C4-2B (cell line): ENCODE measurements around the gene RIC8B.

Source experiments
- H3K27ac ChIP-seq: fragments of 450-650 bp; 2 replicates; pipeline ENCODE4 v1.5.1; 2017
- ZFX ChIP-seq: fragments of 450-650 bp; IDR thresholded peaks from 2 replicates; pipeline ENCODE4 v1.6.1; 2017
- TF ChIP-seq, protein P1 (sequence below): fragments of 450-650 bp; conservative IDR thresholded peaks from 2 replicates; pipeline ENCODE4 v1.5.1; 2017; ENCODE audit warnings: mild to moderate bottlenecking

The RIC8B gene

DNA sequence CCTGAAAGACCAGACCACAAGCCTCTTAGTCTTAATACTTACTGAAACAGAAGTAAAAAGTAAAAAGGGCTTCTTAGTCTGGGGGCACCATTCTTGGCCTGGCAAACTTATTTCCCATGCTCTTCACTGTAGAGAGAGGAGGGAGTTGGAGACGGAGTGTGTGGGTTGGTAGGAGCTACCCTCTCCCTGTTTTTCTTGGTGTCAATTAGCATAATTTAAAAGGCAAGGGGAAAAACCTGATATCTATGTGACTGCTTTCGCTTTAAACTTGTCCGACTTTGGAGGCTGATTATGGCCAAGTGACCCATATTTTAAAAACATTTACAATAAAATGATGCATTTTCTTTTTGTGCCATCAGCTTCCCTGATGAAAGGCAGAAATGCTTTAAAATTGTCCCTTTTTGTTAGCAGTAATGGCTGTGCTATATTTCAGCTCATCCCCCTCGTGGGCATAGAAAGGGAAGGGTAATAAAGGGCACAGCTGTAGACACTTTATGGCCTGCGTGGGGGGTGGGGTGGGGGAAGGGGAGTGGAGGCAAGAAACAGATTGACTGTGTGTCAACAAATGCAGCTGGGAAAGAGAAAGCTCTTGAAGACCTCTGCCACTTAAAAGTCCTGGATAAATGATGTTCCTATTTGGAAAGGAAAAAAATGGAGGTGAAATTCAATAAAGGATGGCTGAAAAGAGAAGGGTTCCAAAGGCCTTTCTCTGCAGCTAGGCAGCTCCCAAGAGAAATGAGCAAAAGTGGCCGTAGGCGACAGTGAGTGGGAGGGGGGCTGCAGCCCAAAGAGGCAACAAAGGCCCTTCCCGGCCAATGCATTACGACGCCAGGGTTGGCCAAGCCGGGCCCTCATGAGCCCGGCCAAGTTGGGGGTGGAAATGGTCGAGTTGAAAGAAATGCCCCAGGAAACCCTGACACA lies 123.8 kb downstream of the RIC8B start:
- no peak for TF ChIP-seq ZFX
- TF ChIP-seq, protein P1, sequence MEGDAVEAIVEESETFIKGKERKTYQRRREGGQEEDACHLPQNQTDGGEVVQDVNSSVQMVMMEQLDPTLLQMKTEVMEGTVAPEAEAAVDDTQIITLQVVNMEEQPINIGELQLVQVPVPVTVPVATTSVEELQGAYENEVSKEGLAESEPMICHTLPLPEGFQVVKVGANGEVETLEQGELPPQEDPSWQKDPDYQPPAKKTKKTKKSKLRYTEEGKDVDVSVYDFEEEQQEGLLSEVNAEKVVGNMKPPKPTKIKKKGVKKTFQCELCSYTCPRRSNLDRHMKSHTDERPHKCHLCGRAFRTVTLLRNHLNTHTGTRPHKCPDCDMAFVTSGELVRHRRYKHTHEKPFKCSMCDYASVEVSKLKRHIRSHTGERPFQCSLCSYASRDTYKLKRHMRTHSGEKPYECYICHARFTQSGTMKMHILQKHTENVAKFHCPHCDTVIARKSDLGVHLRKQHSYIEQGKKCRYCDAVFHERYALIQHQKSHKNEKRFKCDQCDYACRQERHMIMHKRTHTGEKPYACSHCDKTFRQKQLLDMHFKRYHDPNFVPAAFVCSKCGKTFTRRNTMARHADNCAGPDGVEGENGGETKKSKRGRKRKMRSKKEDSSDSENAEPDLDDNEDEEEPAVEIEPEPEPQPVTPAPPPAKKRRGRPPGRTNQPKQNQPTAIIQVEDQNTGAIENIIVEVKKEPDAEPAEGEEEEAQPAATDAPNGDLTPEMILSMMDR = no peak
- no peak overlapping the region for H3K27ac ChIP-seq

DNA sequence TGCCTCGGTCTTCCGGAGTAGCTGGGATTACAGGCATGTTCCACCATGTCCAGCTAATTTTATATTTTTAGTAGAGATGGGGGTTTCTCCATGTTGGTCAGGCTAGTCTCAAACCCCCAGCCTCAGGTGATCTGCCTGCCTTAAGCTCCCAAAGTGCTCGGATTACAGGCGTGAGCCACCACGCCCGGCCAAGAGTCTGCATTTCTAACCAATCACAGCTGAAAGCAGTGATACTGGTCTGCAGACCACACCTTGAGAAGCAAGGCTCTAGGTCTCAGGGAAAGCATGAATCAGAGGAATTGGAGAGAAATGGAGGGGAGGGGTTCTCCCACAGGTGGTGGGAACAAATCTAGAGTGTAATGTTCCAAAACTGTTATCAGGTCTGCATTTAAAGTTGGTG lies 126.1 kb downstream of the RIC8B start:
- no peak overlapping the region for H3K27ac ChIP-seq
- no peak for TF ChIP-seq ZFX
- TF ChIP-seq, protein P1 = no peak

DNA sequence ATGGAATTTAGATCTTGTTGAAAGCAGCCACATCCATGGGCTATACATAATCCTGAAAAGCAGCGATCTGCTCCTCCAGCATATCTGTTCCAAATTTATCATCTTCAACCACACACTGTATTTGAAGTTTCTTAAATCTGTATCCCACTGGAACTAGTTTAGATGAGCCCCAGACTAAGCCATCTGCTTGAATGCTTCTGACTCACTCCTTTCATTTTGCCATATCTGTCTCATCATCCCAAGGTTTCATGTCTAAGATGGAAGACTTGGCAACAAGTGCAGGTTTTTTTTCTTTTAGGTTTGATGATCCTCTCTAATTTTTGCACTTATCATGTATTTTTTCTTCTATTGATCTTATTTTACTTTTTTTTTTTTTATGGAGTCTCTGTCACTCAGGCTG lies 126.8 kb downstream of the RIC8B start:
- TF ChIP-seq, protein P1 = no peak
- TF ChIP-seq ZFX = no peak
- no peak overlapping the region for H3K27ac ChIP-seq

DNA sequence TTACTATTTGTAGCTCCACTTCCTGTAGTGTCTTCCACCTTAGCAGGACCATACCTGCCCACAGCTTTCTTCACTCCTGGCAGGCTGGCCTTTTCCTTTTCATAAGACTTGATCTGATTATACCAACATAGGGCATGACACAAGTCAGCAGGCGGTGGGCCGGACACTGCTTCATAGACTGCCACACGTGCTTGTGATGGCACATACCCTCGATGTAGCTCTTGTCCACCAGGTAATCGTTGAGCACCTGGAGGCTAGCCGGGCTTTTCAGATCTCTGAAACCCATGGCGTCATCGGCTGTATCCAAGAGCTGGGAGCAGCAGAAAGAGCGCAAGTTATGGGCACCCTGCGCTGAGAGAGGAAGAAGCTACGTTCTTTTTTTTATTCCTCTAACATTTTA lies 127.6 kb downstream of the RIC8B start:
- TF ChIP-seq, protein P1 = no peak
- TF ChIP-seq ZFX = no peak
- H3K27ac ChIP-seq = no peak overlapping the region

DNA sequence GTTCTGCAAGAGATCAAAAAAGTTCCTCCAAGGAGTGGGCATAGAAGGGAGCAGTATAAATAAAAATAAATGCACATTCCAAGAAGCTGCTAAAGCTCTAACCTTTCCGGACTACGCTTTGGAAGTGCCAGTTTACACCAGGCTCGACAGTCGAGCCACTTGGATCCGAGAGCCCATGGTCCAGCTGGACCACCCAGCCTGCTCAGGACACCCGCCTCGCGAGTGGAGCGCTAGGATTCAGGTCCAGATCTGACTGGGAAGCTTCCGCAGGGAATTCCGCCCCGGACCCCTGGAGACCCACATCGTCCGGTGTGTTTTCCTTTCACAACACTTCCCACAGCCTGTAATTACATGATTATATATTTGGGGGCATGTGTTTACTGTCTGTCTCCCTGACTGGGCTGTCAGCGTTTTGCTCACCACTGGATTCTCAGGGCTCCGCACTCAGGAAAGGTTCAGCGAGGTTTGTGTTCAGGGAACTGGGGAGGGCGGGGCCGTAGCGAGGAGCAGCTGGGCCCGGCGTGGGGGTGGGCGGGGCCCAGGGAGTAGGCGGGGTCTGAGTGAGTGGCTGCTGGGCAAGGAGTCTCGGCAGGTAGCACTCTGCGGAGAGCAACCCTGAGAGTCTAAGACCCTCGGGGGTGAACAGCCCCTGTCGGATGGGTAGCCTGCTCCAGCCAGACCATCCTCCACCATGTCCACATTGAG lies 128.9 kb downstream of the RIC8B start:
- no peak overlapping the region for H3K27ac ChIP-seq
- TF ChIP-seq, protein P1 = no peak
- no peak for TF ChIP-seq ZFX

DNA sequence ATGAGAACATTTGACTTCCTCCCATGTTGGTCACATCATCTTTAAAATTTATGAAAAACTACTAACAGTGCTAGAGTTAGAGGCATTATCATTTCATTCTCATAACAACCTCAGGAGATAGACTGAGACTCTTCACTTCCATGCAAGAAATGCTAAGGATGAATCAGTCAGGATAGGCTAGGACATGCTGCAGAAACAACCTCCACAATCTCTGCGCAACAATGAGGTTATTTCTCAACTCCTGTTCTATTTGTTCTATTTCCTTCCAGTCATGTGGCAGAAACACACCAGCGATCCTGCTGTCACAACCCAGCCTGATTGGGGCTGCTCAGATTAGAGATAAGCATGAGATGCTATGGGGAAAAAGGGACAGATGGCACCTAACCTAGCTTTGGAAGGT lies 132.2 kb downstream of the RIC8B start:
- H3K27ac ChIP-seq = no peak overlapping the region
- no peak for TF ChIP-seq ZFX
- TF ChIP-seq, protein P1 = no peak

DNA sequence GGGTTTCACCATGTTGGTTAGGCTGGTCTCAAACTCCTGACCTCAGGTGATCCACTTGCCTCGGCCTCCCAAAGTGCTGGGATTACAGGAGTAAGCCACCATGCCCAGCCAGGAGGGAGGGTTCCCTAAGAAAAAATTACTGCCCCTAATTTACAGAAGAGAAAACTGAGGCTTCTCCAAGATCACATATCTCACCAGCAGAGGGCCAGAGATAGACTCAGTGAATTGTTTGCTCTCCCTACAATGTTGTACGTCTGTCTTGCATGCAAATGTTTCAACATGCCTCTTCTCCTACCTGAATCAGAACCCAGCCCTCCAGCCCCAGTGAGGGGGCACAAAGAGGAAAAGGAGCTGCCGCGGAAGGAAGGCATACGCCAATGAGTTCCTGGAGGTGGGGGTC lies 132.9 kb downstream of the RIC8B start:
- no peak overlapping the region for H3K27ac ChIP-seq
- no peak for TF ChIP-seq ZFX
- TF ChIP-seq, protein P1 = peak; percentile 41
